Testis (tissue), 3 donors: ENCODE measurements around the gene ABCC10. TPM values are rescaled to one million over a fixed set of nuclear protein-coding genes. Genes with fewer than 3 reads are reported as not detected.
"Not testable (repeated sequence)": the region's sequence is repeated elsewhere in the genome, so short reads cannot be mapped to it uniquely, and the experiment has no call there.

ENCODE experiments used
- DNase-seq: peaks from one replicate; pipeline ENCODE4 v3.0.0-alpha.2; 2019
- H3K27ac ChIP-seq, 2 donors: fragments of 200-600 bp; sonication (generic); one replicate each; pipeline ENCODE4 v1.5.1; 2019
- H3K27me3 ChIP-seq: fragments of 200-600 bp; sonication (generic); one replicate; pipeline ENCODE4 v1.5.1; 2019
- H3K36me3 ChIP-seq: fragments of 200-600 bp; sonication (generic); one replicate; pipeline ENCODE4 v1.5.1; 2017; ENCODE audit warnings: low read depth; ENCODE audit errors: missing control alignments
- H3K4me1 ChIP-seq: fragments of 200-600 bp; sonication (generic); one replicate; pipeline ENCODE4 v1.5.1; 2019
- H3K4me3 ChIP-seq, 2 donors: fragments of 200-600 bp; sonication (generic); one replicate each; pipeline ENCODE4 v1.5.1; 2017 to 2019
- H3K9me3 ChIP-seq: fragments of 200-600 bp; sonication (generic); one replicate; pipeline ENCODE4 v1.5.1; 2017
- POLR2A ChIP-seq: fragments of 450-650 bp; IDR thresholded peaks from one replicate; pipeline ENCODE4 v1.6.1; 2017; ENCODE audit warnings: antibody characterized with exemption, mild to moderate bottlenecking, moderate library complexity
- WGBS, 2 donors: methylation state at CpG; one replicate each; pipeline ENCODE4 v1.1.5; 2018; 5-methylcytosine and 5-hydroxymethylcytosine counted together
- intact Hi-C: fragments of 100-400 bp; cut with DNase I; formaldehyde crosslinking; loops from one replicate; pipeline ENCODE4 v1.15.1; 2023; ENCODE audit warnings: low total_unique reads
- polyA plus RNA-seq: library from polyadenylated mRNA; stranded (reverse); fragments of 350-450 nt; fragmentation: Illumina TruSeq; extraction: RNeasy Lipid Tissue Mini Kit (QIAGEN cat#74804); gene quantifications from one replicate; pipeline ENCODE4 v1.2.3, GENCODE V29; 2014; ENCODE audit warnings: low read depth, low replicate concordance; ENCODE audit not compliant: insufficient read depth
- total RNA-seq, 2 donors: library from RNA; depleted of rRNA; stranded (reverse); fragments of >200 nt; gene quantifications; one replicate each; pipeline ENCODE4 v1.2.3, GENCODE V29; 2016
- TF ChIP-seq, protein P1 (sequence below), 3 experiments: fragments of 450-650 bp in 2 of 3; fragments of 200-600 bp in 1 of 3; sonication (generic) in 1 of 3; IDR thresholded peaks; one replicate each; pipeline ENCODE4 v1.5.1; 2016 to 2019; ENCODE audit warnings: antibody characterized with exemption in 3 of 3, mild to moderate bottlenecking in 2 of 3, moderate library complexity in 1 of 3

ABCC10 gene
- total and polyA plus RNA-seq, 3 donors from 2014 or later: 21.0 to 34.0 (median 29.2) TPM

DNA sequence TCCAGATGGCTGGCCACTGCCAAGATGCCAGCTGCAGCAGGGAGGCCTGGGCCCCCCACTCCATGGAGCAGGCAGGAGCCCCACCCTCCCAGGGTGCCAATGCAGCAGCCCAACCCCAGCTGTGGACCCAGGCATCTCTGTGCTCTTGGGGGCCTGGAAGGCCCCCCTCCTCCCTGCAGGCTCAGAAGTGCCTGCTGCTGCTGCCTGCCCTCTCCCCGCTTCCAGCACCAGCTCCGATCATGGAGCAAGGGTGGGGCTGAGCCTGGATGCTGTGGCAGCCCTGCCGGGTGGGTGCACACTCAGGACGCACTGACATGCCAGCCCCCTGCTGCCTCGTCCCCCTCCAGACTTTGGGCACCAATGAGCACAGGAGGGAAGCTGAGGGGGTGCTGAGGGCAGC is 14.8 kb upstream of the ABCC10 start:
- H3K27me3 ChIP-seq: no peaks in the 10 kb centered on the region
- no peaks in the 10 kb centered on the region for H3K4me1 ChIP-seq
- 91% methylated on average over 5 of the region's 5 CpGs; no CpG with 5 or more reads in 1 of the 2 donors for WGBS, 2 donors
- no peaks in the 10 kb centered on the region for H3K36me3 ChIP-seq
- no peak overlapping the region for H3K27ac ChIP-seq
- no peak overlapping the region for H3K4me3 ChIP-seq
- H3K9me3 ChIP-seq: no peaks in the 10 kb centered on the region
- no peak for TF ChIP-seq POLR2A
- TF ChIP-seq, protein P1, sequence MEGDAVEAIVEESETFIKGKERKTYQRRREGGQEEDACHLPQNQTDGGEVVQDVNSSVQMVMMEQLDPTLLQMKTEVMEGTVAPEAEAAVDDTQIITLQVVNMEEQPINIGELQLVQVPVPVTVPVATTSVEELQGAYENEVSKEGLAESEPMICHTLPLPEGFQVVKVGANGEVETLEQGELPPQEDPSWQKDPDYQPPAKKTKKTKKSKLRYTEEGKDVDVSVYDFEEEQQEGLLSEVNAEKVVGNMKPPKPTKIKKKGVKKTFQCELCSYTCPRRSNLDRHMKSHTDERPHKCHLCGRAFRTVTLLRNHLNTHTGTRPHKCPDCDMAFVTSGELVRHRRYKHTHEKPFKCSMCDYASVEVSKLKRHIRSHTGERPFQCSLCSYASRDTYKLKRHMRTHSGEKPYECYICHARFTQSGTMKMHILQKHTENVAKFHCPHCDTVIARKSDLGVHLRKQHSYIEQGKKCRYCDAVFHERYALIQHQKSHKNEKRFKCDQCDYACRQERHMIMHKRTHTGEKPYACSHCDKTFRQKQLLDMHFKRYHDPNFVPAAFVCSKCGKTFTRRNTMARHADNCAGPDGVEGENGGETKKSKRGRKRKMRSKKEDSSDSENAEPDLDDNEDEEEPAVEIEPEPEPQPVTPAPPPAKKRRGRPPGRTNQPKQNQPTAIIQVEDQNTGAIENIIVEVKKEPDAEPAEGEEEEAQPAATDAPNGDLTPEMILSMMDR (IDR thresholded peaks at IDR 0.05): no peak
- DNase-seq: no peak
- intact Hi-C loops: no loop called here

- WGBS, 2 donors: 100% methylated on average over 2 of the region's 2 CpGs; no CpG with 5 or more reads in 1 of the 2 donors
- intact Hi-C loops: no loop called here
- no peak for TF ChIP-seq POLR2A
- Histone ChIP-seq H3K4me1 (no peaks in the 10 kb centered on the region), H3K27me3 (no peaks in the 10 kb centered on the region), H3K36me3 (no peaks in the 10 kb centered on the region), H3K27ac (no peak overlapping the region), H3K9me3 (no peaks in the 10 kb centered on the region), H3K4me3 (no peak overlapping the region)
- no peak for DNase-seq
These were observed 14.3 kb upstream of the ABCC10 start for GRCh38 chr6:43413002-43413401.

DNA sequence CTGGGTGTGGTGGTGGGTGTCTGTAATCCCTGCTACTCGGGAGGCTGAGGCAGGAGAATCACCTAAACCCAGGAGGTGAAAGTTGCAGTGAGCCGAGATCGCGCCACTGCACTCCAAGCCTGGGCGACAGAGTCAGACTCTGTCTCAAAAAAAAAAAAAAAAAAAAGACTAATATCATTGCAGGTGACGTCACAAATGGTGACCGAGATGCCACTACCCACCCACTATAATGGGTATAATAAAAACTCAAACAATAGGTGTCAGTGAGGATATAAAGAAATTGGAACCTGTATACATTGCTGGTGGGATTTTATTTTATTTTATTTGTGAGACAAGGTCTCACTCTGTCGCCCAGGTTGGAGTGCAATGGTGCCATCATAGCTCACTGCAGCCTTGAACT is 12.1 kb upstream of the ABCC10 start:
- H3K27ac ChIP-seq, H3K4me3 ChIP-seq, H3K9me3 ChIP-seq, H3K4me1 ChIP-seq, H3K36me3 ChIP-seq, intact Hi-C loops, H3K27me3 ChIP-seq, DNase-seq: not testable (repeated sequence)
- 87 to 89% methylated on average over 8 of the region's 8 CpGs for WGBS, 2 donors

GRCh38 chr6:43416935-43417334 is 10.4 kb upstream of the ABCC10 start:
- H3K9me3 ChIP-seq: no peaks in the 10 kb centered on the region
- TF ChIP-seq, protein P1 (IDR thresholded peaks at IDR 0.05): no peak
- no peak for TF ChIP-seq POLR2A
- no peaks in the 10 kb centered on the region for H3K36me3 ChIP-seq
- no peak for DNase-seq
- 78 to 85% methylated on average over 4 of the region's 4 CpGs for WGBS, 2 donors
- intact Hi-C loops: no loop called here
- H3K4me3 ChIP-seq: no peak overlapping the region
- no peak overlapping the region for H3K27ac ChIP-seq
- H3K4me1 ChIP-seq: no peaks in the 10 kb centered on the region
- no peaks in the 10 kb centered on the region for H3K27me3 ChIP-seq

GRCh38 chr6:43420012-43420709 is 7.2 kb upstream of the ABCC10 start:
- TF ChIP-seq, protein P1 (IDR thresholded peaks at IDR 0.05): no peak
- TF ChIP-seq POLR2A: no peak
- Histone ChIP-seq H3K9me3 (no peaks in the 10 kb centered on the region), H3K36me3 (no peaks in the 10 kb centered on the region), H3K4me1 (no peaks in the 10 kb centered on the region), H3K27me3 (no peaks in the 10 kb centered on the region), H3K4me3 (no peak overlapping the region), H3K27ac (no peak overlapping the region)
- 66 to 71% methylated on average over 5 of the region's 5 CpGs for WGBS, 2 donors
- no peak for DNase-seq
- intact Hi-C loops: no loop called here

- H3K27me3 ChIP-seq: no peaks in the 10 kb centered on the region
- TF ChIP-seq, protein P1 (IDR thresholded peaks at IDR 0.05): no peak
- TF ChIP-seq POLR2A: no peak
- H3K4me1 ChIP-seq: no peaks in the 10 kb centered on the region
- DNase-seq: no peak
- intact Hi-C loops: no loop called here
- 76 to 81% methylated on average over 3 of the region's 3 CpGs for WGBS, 2 donors
- H3K36me3 ChIP-seq: no peaks in the 10 kb centered on the region
- H3K9me3 ChIP-seq: no peaks in the 10 kb centered on the region
- no peak overlapping the region for H3K27ac ChIP-seq
- no peak overlapping the region for H3K4me3 ChIP-seq
These were observed 5.5 kb upstream of the ABCC10 start for GRCh38 chr6:43421831-43422230.

DNA sequence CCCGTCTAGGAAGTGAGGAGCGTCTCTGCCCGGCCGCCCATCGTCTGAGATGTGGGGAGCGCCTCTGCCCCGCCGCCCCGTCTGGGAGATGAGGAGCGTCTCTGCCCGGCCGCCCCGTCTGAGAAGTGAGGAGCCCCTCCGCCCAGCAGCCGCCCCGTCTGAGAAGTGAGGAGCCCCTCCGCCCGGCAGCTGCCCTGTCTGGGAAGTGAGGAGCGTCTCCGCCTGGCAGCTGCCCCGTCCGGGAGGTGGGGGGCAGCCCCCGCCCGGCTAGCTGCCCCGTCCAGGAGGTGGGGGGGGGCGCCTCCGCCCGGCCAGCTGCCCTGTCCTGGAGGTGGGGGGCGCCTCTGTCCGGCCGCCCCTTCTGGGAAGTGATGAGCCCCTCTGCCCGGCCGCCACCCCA is 2.3 kb upstream of the ABCC10 start:
- intact Hi-C loops, H3K36me3 ChIP-seq, H3K27me3 ChIP-seq, H3K9me3 ChIP-seq, DNase-seq, H3K27ac ChIP-seq, H3K4me3 ChIP-seq, H3K4me1 ChIP-seq: not testable (repeated sequence)
- WGBS, 2 donors: 56 to 88% methylated on average over 5 to 16 of the region's 33 CpGs
